ENCODE results near the gene CCDC85A.

The CCDC85A gene

DNA sequence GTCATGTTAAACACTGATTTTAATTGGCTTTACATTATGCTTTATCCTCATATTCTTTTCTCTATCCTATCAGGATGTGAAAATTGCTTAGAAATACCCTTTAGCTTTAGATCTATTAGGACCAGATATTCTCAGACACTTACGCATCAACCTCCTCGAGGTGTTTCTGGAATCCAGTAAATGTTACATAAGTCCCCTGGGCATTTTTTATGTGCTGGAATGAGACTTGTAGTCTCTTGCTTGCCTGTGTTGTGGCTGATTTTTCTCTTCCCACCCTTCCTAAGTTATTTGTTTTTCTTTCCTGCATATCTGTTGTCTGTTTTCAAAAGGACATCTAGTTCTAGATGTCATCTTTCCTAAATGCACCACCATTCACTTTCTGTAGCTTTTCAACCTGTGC, 197.1 kb downstream of the CCDC85A start:
- no peaks in the 10 kb centered on the region for H3K36me3 ChIP-seq (ENCODE audit: insufficient read depth, insufficient read length, low read length)
- H3K9ac ChIP-seq (ENCODE audit: insufficient read length, low read depth): no peak overlapping the region
- no peaks in the 10 kb centered on the region for H3K27me3 ChIP-seq (ENCODE audit: insufficient read depth, insufficient read length)
- no peak for DNase-seq (ENCODE audit: low read depth, low spot score)
- no peaks in the 10 kb centered on the region for H3K9me3 ChIP-seq (ENCODE audit: insufficient read depth, low read length)
- TF ChIP-seq ZNF274 (IDR thresholded peaks at IDR 0.05; ENCODE audit: low read depth, low read length) (no peak), SUZ12 (IDR thresholded peaks at IDR 0.05; ENCODE audit: extremely low read depth, insufficient read depth, insufficient read length) (no peak), YY1 (IDR thresholded peaks at IDR 0.05; ENCODE audit: insufficient read depth, insufficient read length) (no peak)
- no peaks in the 10 kb centered on the region for H3K4me1 ChIP-seq (ENCODE audit: insufficient read depth, insufficient read length)
- H3K4me3 ChIP-seq (ENCODE audit: insufficient read length, low read depth): no peak overlapping the region

DNA sequence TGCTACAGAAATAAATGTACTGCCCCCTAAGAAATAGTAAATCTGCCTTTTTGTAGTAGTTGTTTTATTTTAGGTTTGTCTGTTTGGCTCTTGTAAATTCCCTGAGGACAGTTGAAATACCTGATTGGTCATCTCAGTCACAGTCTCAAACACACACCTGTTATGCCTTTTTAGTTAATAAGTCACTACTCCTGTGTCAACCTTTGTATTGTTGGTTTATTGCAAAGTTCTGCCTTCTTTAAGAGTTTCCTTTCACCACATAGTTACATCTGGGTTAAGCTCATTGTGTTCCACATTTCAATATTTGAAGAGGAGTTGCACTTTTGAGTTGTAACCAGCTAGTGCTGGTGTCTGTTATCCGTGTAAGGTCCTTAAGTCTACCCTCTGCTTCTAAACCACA, 198.7 kb downstream of the CCDC85A start:
- TF ChIP-seq ZNF274 (IDR thresholded peaks at IDR 0.05; ENCODE audit: low read depth, low read length) (no peak), SUZ12 (IDR thresholded peaks at IDR 0.05; ENCODE audit: extremely low read depth, insufficient read depth, insufficient read length) (no peak), YY1 (IDR thresholded peaks at IDR 0.05; ENCODE audit: insufficient read depth, insufficient read length) (no peak)
- H3K27me3 ChIP-seq (ENCODE audit: insufficient read depth, insufficient read length): no peaks in the 10 kb centered on the region
- H3K9ac ChIP-seq (ENCODE audit: insufficient read length, low read depth): no peak overlapping the region
- DNase-seq (ENCODE audit: low read depth, low spot score): no peak
- H3K4me3 ChIP-seq (ENCODE audit: insufficient read length, low read depth): no peak overlapping the region
- no peaks in the 10 kb centered on the region for H3K4me1 ChIP-seq (ENCODE audit: insufficient read depth, insufficient read length)
- no peaks in the 10 kb centered on the region for H3K36me3 ChIP-seq (ENCODE audit: insufficient read depth, insufficient read length, low read length)
- H3K9me3 ChIP-seq (ENCODE audit: insufficient read depth, low read length): no peaks in the 10 kb centered on the region

DNA sequence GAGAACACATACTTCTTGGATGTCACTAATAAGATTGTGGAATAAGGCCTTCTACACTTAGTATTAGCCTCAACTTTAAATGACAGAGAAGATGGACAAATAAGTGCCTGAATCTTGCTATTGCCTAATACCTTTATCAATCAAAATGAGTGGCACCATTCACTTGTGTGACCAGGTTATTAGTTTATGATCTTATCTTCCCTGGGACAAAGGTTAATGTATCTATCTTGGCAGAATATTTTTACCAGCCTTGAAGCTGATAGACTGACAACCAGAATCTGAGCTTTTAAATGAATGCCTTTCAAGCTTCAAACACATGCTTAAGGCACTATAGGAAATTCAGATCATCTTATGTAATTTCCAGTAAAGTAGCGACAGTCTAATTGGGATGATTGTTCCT, 202.9 kb downstream of the CCDC85A start:
- no peak for TF ChIP-seq ZNF274 (IDR thresholded peaks at IDR 0.05; ENCODE audit: low read depth, low read length)
- no peak for TF ChIP-seq YY1 (IDR thresholded peaks at IDR 0.05; ENCODE audit: insufficient read depth, insufficient read length)
- no peak for TF ChIP-seq SUZ12 (IDR thresholded peaks at IDR 0.05; ENCODE audit: extremely low read depth, insufficient read depth, insufficient read length)
- no peaks in the 10 kb centered on the region for H3K36me3 ChIP-seq (ENCODE audit: insufficient read depth, insufficient read length, low read length)
- H3K4me3 ChIP-seq (ENCODE audit: insufficient read length, low read depth): no peak overlapping the region
- H3K4me1 ChIP-seq (ENCODE audit: insufficient read depth, insufficient read length): no peaks in the 10 kb centered on the region
- H3K27me3 ChIP-seq (ENCODE audit: insufficient read depth, insufficient read length): no peaks in the 10 kb centered on the region
- H3K9me3 ChIP-seq (ENCODE audit: insufficient read depth, low read length): no peaks in the 10 kb centered on the region
- H3K9ac ChIP-seq (ENCODE audit: insufficient read length, low read depth): no peak overlapping the region
- DNase-seq (ENCODE audit: low read depth, low spot score): no peak

GRCh38 chr2:56390644-56391043, 206.9 kb downstream of the CCDC85A start:
- no peak for DNase-seq (ENCODE audit: low read depth, low spot score)
- no peaks in the 10 kb centered on the region for H3K9me3 ChIP-seq (ENCODE audit: insufficient read depth, low read length)

DNA sequence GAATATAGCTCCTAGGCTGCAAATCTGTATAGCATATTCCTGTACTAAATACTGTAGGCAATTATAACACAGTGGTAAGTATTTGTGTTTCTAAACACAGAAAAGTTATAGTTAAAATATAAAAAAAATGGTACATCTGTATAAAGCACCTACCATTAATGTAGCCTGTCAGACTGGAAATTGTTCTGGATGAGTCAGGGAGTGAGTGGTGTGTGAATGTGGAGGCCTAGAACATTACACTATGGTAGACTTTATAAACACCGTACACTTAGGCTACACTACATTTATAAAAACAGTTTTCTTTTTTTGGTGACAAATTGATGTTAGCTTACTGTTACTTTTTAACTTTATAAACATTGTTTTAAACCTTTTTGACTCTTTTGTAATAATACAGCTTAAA, 226.3 kb downstream of the CCDC85A start:
- H3K4me1 ChIP-seq (ENCODE audit: insufficient read depth, insufficient read length): no peaks in the 10 kb centered on the region
- no peaks in the 10 kb centered on the region for H3K9me3 ChIP-seq (ENCODE audit: insufficient read depth, low read length)
- no peak overlapping the region for H3K9ac ChIP-seq (ENCODE audit: insufficient read length, low read depth)
- no peaks in the 10 kb centered on the region for H3K36me3 ChIP-seq (ENCODE audit: insufficient read depth, insufficient read length, low read length)
- no peak for TF ChIP-seq ZNF274 (IDR thresholded peaks at IDR 0.05; ENCODE audit: low read depth, low read length)
- TF ChIP-seq YY1 (IDR thresholded peaks at IDR 0.05; ENCODE audit: insufficient read depth, insufficient read length): no peak
- TF ChIP-seq SUZ12 (IDR thresholded peaks at IDR 0.05; ENCODE audit: extremely low read depth, insufficient read depth, insufficient read length): no peak
- DNase-seq (ENCODE audit: low read depth, low spot score): no peak
- H3K4me3 ChIP-seq (ENCODE audit: insufficient read length, low read depth): no peak overlapping the region
- H3K27me3 ChIP-seq (ENCODE audit: insufficient read depth, insufficient read length): no peaks in the 10 kb centered on the region

More at GRCh38 chr2:56390644-56391043, 206.9 kb downstream of the CCDC85A start:
- H3K27me3 ChIP-seq (ENCODE audit: insufficient read depth, insufficient read length): no peaks in the 10 kb centered on the region
- no peak overlapping the region for H3K9ac ChIP-seq (ENCODE audit: insufficient read length, low read depth)
- H3K4me1 ChIP-seq (ENCODE audit: insufficient read depth, insufficient read length): no peaks in the 10 kb centered on the region
- no peak overlapping the region for H3K4me3 ChIP-seq (ENCODE audit: insufficient read length, low read depth)
- H3K36me3 ChIP-seq (ENCODE audit: insufficient read depth, insufficient read length, low read length): no peaks in the 10 kb centered on the region
- TF ChIP-seq YY1 (IDR thresholded peaks at IDR 0.05; ENCODE audit: insufficient read depth, insufficient read length): no peak
- no peak for TF ChIP-seq SUZ12 (IDR thresholded peaks at IDR 0.05; ENCODE audit: extremely low read depth, insufficient read depth, insufficient read length)
- TF ChIP-seq ZNF274 (IDR thresholded peaks at IDR 0.05; ENCODE audit: low read depth, low read length): no peak

GRCh38 chr2:56416500-56417176, 232.8 kb downstream of the CCDC85A start:
- Histone ChIP-seq H3K36me3 (ENCODE audit: insufficient read depth, insufficient read length, low read length) (no peaks in the 10 kb centered on the region), H3K4me1 (ENCODE audit: insufficient read depth, insufficient read length) (no peaks in the 10 kb centered on the region), H3K9me3 (ENCODE audit: insufficient read depth, low read length) (no peaks in the 10 kb centered on the region), H3K9ac (ENCODE audit: insufficient read length, low read depth) (no peak overlapping the region), H3K4me3 (ENCODE audit: insufficient read length, low read depth) (no peak overlapping the region), H3K27me3 (ENCODE audit: insufficient read depth, insufficient read length) (no peaks in the 10 kb centered on the region)
- no peak for DNase-seq (ENCODE audit: low read depth, low spot score)
- TF ChIP-seq YY1 (IDR thresholded peaks at IDR 0.05; ENCODE audit: insufficient read depth, insufficient read length) (no peak), ZNF274 (IDR thresholded peaks at IDR 0.05; ENCODE audit: low read depth, low read length) (no peak), SUZ12 (IDR thresholded peaks at IDR 0.05; ENCODE audit: extremely low read depth, insufficient read depth, insufficient read length) (no peak)

Data from NT2/D1 (cell line).